Activated naive CD8-positive, alpha-beta T cell (primary cell): ENCODE data around the gene MPHOSPH9.

Experiments
- H3K27ac Mint-ChIP-seq: one replicate; pipeline ENCODE4 v1.8.0; 2021; ENCODE audit warnings: mixed read lengths
- H3K27me3 Mint-ChIP-seq: one replicate; pipeline ENCODE4 v1.8.0; 2021; ENCODE audit warnings: mixed read lengths
- H3K36me3 Mint-ChIP-seq: one replicate; pipeline ENCODE4 v1.8.0; 2021; ENCODE audit warnings: mixed read lengths
- H3K4me1 Mint-ChIP-seq: one replicate; pipeline ENCODE4 v1.8.0; 2021; ENCODE audit warnings: low read depth, mixed read lengths
- H3K4me3 Mint-ChIP-seq: one replicate; pipeline ENCODE4 v1.8.0; 2021; ENCODE audit warnings: mild to moderate bottlenecking, mixed read lengths
- H3K9me3 Mint-ChIP-seq: one replicate; pipeline ENCODE4 v1.8.0; 2021; ENCODE audit warnings: low read depth, mixed read lengths

The MPHOSPH9 gene

DNA sequence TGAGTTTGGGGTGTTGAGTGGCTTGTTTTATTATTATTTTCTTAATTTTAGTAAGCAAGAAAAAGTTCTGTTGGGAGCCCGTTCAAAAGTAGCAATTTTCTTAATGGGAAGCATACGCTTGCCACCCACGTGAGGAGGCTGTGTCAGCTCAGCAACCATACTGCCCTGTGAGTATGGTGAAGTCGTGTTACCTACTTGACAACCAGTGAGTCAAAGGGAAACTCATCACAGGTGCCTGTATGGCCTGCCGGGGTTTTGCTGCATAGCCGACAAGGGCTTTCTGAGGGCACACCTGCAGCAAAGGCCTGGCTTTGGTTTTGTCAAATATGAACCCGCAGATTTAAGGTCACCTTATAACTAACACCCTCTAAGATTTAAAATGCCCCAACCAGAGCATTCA lies 113.1 kb downstream of the MPHOSPH9 start:
- Mint-ChIP-seq H3K9me3 (no peaks in the 10 kb centered on the region), H3K27me3 (no peaks in the 10 kb centered on the region), H3K36me3 (no peaks in the 10 kb centered on the region), H3K4me1 (peaks cover 73% of the 10 kb centered on the region), H3K4me3 (peak overlapping the region; percentile 5), H3K27ac (peak overlapping the region; percentile 91)

DNA sequence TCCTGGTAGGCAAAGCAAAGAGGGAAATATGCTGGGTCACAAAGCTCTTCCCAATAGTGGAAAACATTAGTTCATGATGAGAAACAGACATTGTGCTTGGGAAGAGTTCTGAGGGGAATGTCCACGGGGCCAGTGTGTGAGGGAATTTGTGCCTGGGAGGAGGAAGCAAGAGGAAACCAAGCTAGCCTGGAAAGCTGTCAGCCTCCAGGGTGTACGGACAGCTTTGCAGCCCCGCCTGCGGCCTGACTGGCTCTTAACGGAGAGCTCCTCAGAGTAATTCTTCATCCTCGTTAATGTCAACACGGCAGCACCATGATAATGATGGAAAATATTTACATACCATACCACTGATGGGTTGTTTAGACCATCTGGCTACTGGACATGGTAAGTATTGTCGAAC lies 114.4 kb downstream of the MPHOSPH9 start:
- Mint-ChIP-seq H3K27me3 (no peaks in the 10 kb centered on the region), H3K9me3 (no peaks in the 10 kb centered on the region), H3K36me3 (no peaks in the 10 kb centered on the region), H3K4me3 (no peak overlapping the region), H3K27ac (peak overlapping the region; percentile 4), H3K4me1 (peaks cover 78% of the 10 kb centered on the region)

GRCh38 chr12:123115409-123116121 lies 117.4 kb downstream of the MPHOSPH9 start:
- Mint-ChIP-seq H3K27me3 (no peaks in the 10 kb centered on the region), H3K4me3 (no peak overlapping the region), H3K4me1 (peaks cover 61% of the 10 kb centered on the region), H3K9me3 (no peaks in the 10 kb centered on the region), H3K27ac (peak overlapping the region; percentile 75), H3K36me3 (no peaks in the 10 kb centered on the region)

DNA sequence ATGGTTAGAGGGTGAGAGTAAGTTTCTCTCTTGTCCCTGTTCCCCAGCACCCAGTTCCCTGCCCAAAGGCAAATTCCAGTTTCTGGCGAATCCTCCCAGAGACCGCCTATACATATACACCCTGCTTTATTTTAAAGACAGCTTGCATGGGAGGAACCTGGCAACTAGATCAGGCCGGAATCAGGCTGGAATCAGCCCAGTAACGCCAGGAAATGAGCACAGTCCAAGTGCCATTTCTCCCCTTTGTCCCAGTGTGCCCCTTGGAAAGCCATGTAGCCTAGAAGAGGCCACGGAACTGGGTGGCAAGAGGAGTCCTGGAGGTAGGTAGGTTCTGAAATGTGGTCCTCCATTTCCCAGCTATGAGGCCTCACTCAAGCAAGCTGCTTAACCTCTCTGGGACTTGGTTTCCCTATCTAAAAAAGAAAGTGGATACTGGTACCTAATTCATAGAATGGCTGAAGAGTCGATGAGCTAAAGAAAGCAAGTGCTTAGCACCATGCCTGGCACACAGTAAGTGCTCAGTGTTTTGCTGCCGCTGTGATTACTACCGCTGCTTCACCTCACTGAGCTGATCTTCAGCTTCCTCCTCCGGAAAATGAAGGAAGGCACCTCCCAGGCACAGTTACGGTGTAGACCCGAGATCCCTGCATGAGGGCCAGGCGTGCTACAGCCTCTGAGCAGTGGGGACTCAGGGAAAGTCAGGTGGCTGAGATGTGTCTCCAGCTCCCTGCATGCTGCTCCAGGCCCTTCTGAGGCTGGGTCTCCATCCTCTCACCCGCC lies 118.4 kb downstream of the MPHOSPH9 start:
- peak overlapping the region; percentile 41 for H3K27ac Mint-ChIP-seq
- H3K4me3 Mint-ChIP-seq = peak overlapping the region; percentile 13

DNA sequence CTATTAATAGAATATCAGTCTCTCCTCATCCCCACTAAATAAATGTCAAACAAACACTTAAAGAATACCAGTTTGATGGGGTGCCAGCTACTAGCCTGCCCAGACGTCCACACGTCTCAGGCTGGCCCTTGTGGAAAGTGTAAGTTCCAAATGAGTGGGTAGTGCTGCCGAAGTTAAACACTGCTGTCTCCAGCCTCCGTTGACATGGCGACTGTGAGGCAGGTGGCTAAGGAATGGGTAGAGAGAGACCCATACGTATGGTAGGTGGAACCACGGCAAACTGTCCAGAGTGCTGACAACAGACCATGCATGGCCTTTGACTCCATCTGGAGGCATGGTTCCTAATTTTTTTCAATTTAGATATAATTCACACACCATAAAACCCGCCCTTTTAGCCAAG lies 119.9 kb downstream of the MPHOSPH9 start:
- Mint-ChIP-seq H3K27me3 (no peaks in the 10 kb centered on the region), H3K9me3 (no peaks in the 10 kb centered on the region), H3K4me1 (peaks cover 47% of the 10 kb centered on the region), H3K4me3 (no peak overlapping the region), H3K27ac (no peak overlapping the region), H3K36me3 (no peaks in the 10 kb centered on the region)

More for the DNA sequence above, 118.4 kb downstream of the MPHOSPH9 start:
- no peaks in the 10 kb centered on the region for H3K27me3 Mint-ChIP-seq
- no peaks in the 10 kb centered on the region for H3K36me3 Mint-ChIP-seq
- peaks cover 50% of the 10 kb centered on the region for H3K4me1 Mint-ChIP-seq
- H3K9me3 Mint-ChIP-seq = no peaks in the 10 kb centered on the region

- H3K36me3 Mint-ChIP-seq = no peaks in the 10 kb centered on the region
- H3K27me3 Mint-ChIP-seq = no peaks in the 10 kb centered on the region
- H3K27ac Mint-ChIP-seq = no peak overlapping the region
- peaks cover 53% of the 10 kb centered on the region for H3K4me1 Mint-ChIP-seq
- H3K9me3 Mint-ChIP-seq = no peaks in the 10 kb centered on the region
- no peak overlapping the region for H3K4me3 Mint-ChIP-seq
These were observed 121.3 kb downstream of the MPHOSPH9 start for GRCh38 chr12:123111498-123112165.

DNA sequence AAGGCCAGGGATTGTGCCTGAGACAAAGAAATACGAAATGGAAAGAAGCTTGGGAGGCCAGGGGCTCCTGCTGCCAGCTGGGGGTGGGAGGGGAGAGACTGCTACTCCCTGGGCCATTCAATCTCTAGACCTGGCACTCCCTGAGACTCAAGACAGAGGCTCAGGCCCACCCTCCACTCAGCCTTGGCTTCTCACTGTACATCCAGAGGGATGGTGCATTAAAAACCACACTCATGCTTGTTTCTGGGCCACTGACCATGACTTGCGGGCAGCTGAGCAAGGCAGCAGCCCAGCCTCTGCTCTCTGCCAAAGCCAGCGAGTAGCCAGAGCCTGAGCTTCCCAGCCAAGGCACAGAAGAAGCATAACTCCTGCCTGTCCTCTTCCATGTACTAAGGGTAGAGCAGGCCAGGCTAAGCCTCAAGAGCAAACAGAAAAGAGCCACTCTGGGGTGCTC lies 123.6 kb downstream of the MPHOSPH9 start:
- no peak overlapping the region for H3K4me3 Mint-ChIP-seq
- H3K36me3 Mint-ChIP-seq = no peaks in the 10 kb centered on the region
- no peaks in the 10 kb centered on the region for H3K27me3 Mint-ChIP-seq
- H3K4me1 Mint-ChIP-seq = peaks cover 52% of the 10 kb centered on the region
- H3K27ac Mint-ChIP-seq = no peak overlapping the region
- H3K9me3 Mint-ChIP-seq = no peaks in the 10 kb centered on the region

DNA sequence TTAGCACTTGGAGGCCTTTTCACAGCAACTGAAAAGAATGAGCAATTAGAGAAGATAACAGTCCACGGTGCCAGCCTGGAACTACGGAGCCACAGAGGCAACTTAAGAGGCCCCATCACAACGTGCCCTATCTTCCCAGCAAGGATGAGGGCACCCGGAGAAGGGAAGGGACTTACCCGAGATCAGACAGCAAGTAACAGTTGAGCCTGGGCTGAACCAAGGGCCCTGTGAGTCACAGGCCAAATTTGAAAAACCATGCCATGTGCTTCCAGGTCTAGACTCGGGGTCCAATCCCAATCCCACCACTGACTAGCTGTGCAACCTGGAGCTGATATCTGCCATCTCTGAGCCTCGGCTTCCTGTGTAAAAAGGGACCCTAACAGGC lies 124.3 kb downstream of the MPHOSPH9 start:
- Mint-ChIP-seq H3K36me3 (no peaks in the 10 kb centered on the region), H3K9me3 (no peaks in the 10 kb centered on the region), H3K4me1 (peaks cover 51% of the 10 kb centered on the region), H3K27me3 (no peaks in the 10 kb centered on the region), H3K27ac (peak overlapping the region; percentile 94), H3K4me3 (no peak overlapping the region)

GRCh38 chr12:123107926-123108681 lies 124.8 kb downstream of the MPHOSPH9 start:
- Mint-ChIP-seq H3K27me3 (no peaks in the 10 kb centered on the region), H3K9me3 (no peaks in the 10 kb centered on the region), H3K4me3 (no peak overlapping the region), H3K36me3 (no peaks in the 10 kb centered on the region), H3K4me1 (peaks cover 52% of the 10 kb centered on the region), H3K27ac (peak overlapping the region; percentile 94)

DNA sequence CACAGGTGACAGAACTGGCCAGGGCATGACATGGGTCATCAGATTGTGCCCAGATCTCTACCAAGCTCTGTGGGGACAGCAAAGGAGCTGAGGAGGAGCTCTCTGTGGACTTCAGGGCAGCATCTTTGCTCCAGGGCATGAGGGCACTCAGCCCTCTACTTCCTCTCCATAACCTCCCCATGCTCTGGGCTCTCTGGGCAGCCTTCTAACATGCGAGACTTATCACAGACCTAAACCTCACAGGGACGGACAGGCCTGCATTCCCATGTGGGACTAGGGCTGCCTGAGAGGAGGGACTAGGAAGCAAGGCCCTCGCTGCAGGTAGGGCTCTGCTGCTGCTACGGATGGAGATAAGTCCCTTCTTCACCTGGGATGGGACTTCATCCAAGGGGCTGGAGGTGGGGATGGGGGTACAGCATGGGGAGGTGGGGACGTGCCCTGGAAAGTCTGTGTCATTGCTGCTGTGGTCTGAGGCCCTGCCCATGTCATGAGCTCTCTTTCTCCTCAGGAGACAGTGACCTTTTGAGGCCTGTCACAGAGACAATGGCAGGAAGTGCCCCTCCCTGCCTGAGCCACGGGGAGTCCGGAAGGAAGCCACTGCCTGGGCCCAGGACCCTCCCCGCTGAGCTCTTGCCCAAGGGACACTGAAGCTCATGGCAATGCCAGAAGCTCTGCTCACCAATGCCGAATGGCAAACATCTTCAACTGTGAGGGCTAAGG lies 126.1 kb downstream of the MPHOSPH9 start:
- Mint-ChIP-seq H3K4me1 (peaks cover 56% of the 10 kb centered on the region), H3K36me3 (no peaks in the 10 kb centered on the region), H3K4me3 (peak overlapping the region; percentile 63), H3K27me3 (no peaks in the 10 kb centered on the region), H3K27ac (peak overlapping the region; percentile 94), H3K9me3 (no peaks in the 10 kb centered on the region)

DNA sequence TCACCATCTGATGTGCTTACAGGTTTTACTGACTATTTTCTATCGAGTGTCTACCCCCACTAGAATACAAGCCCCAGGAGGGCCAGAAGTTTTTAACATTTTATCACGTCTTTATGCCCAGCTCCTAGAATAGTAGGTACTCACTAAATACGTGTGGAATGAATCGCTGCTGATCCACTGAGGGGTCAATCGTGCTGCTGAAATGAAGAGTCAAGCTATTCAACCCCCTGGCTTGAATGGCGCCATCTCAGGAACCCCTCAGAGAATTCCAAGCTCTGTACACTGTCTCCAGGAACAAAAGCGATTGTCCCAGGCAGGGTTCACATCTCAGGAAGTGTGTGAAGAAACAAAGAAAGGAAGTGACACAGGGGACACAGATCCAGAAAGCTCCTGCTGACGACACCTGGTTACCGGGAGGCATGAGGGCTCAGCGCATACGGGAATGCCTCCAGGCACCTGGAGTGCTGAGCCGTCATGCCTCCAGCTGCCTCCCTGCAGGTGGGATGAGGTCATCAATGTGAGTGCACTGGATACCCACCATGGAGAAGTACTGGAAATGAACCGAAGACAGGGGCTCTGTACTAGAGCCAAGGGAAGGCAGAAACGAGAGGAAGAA lies 127.6 kb downstream of the MPHOSPH9 start:
- Mint-ChIP-seq H3K27me3 (no peaks in the 10 kb centered on the region), H3K4me1 (peaks cover 58% of the 10 kb centered on the region), H3K4me3 (no peak overlapping the region), H3K9me3 (no peaks in the 10 kb centered on the region), H3K27ac (peak overlapping the region; percentile 94), H3K36me3 (no peaks in the 10 kb centered on the region)

- no peaks in the 10 kb centered on the region for H3K27me3 Mint-ChIP-seq
- H3K27ac Mint-ChIP-seq = no peak overlapping the region
- no peak overlapping the region for H3K4me3 Mint-ChIP-seq
- H3K4me1 Mint-ChIP-seq = peaks cover 58% of the 10 kb centered on the region
- H3K36me3 Mint-ChIP-seq = no peaks in the 10 kb centered on the region
- no peaks in the 10 kb centered on the region for H3K9me3 Mint-ChIP-seq
These were observed 128.1 kb downstream of the MPHOSPH9 start for GRCh38 chr12:123104809-123105208.
